ENCODE measurements around the gene ERP44. TPM values are rescaled to one million over a fixed set of nuclear protein-coding genes. Genes with fewer than 3 reads are reported as not detected.

The ERP44 gene
- polyA plus RNA-seq, 1 donor (not counting 4 experiments of a cell fraction or from before 2014, with no cell fraction given), result 17.6 TPM

- Histone ChIP-seq H3K79me2 (ENCODE audit: control insufficient read depth, insufficient read depth, low read length) (no peaks in the 10 kb centered on the region), H3K4me2 (ENCODE audit: control insufficient read depth, extremely low read depth, insufficient read depth, low read depth, low read length) (no peak overlapping the region), H3K9me1 (ENCODE audit: control insufficient read depth, extremely low read depth, insufficient read depth, low read length) (no peaks in the 10 kb centered on the region), H3K9ac (ENCODE audit: control insufficient read depth, extremely low read depth, insufficient read depth, low read length) (no peak overlapping the region), H2AFZ (ENCODE audit: control insufficient read depth, low read length) (no peak overlapping the region), H3K36me3 (ENCODE audit: control insufficient read depth in 2 of 2, extremely low read depth in 1 of 2, insufficient read depth in 2 of 2, low read length in 2 of 2) (peaks cover 13 to 14% of the 10 kb centered on the region in 2 experiments), H3K9me3 (ENCODE audit: control insufficient read depth, low read depth, low read length) (no peaks in the 10 kb centered on the region), H4K20me1 (ENCODE audit: control insufficient read depth, extremely low read depth, insufficient read depth, low read length) (no peaks in the 10 kb centered on the region), H3K4me3 (ENCODE audit: control insufficient read depth in 2 of 3, extremely low read depth in 1 of 3, insufficient read depth in 2 of 3, low read depth in 1 of 3, low read length in 3 of 3) (no peak overlapping the region), H3K27me3 (ENCODE audit: control insufficient read depth, extremely low read depth, insufficient read depth, low read length) (no peaks in the 10 kb centered on the region), H3K27ac (ENCODE audit: control insufficient read depth, insufficient read depth, low read length) (no peak overlapping the region), H3K4me1 (ENCODE audit: control insufficient read depth, extremely low read depth, insufficient read depth, low read length) (no peaks in the 10 kb centered on the region)
- FAIRE-seq (no peak), DNase-seq (ENCODE audit: low read depth, low spot score) (no peak)
- dilution Hi-C loops (cut with MboI; ENCODE audit: extremely low pct_ligation_motif_present, low sequenced_read_pairs), result no loop called here
- TF ChIP-seq CTCF (optimal IDR thresholded peaks at IDR 0.05 in 1 of 3, IDR thresholded peaks at IDR 0.05 in 1 of 3, conservative IDR thresholded peaks at IDR 0.05 in 1 of 3; ENCODE audit: extremely low read depth in 1 of 3, insufficient read depth in 2 of 3, low read length in 3 of 3), result no peak
- TF ChIP-seq EZH2 (IDR thresholded peaks at IDR 0.05; ENCODE audit: low read length), result no peak
These were observed 99.0 kb downstream of the ERP44 start for GRCh38 chr9:99999797-100000196.

GRCh38 chr9:99998866-99999265 lies 99.9 kb downstream of the ERP44 start:
- Histone ChIP-seq H2AFZ (ENCODE audit: control insufficient read depth, low read length) (no peak overlapping the region), H3K9me3 (ENCODE audit: control insufficient read depth, low read depth, low read length) (peaks cover 3% of the 10 kb centered on the region), H3K79me2 (ENCODE audit: control insufficient read depth, insufficient read depth, low read length) (no peaks in the 10 kb centered on the region), H3K27ac (ENCODE audit: control insufficient read depth, insufficient read depth, low read length) (no peak overlapping the region), H3K9ac (ENCODE audit: control insufficient read depth, extremely low read depth, insufficient read depth, low read length) (no peak overlapping the region), H3K27me3 (ENCODE audit: control insufficient read depth, extremely low read depth, insufficient read depth, low read length) (no peaks in the 10 kb centered on the region), H3K9me1 (ENCODE audit: control insufficient read depth, extremely low read depth, insufficient read depth, low read length) (no peaks in the 10 kb centered on the region), H3K4me3 (ENCODE audit: control insufficient read depth in 2 of 3, extremely low read depth in 1 of 3, insufficient read depth in 2 of 3, low read depth in 1 of 3, low read length in 3 of 3) (no peak overlapping the region), H3K4me1 (ENCODE audit: control insufficient read depth, extremely low read depth, insufficient read depth, low read length) (no peaks in the 10 kb centered on the region), H4K20me1 (ENCODE audit: control insufficient read depth, extremely low read depth, insufficient read depth, low read length) (no peaks in the 10 kb centered on the region), H3K4me2 (ENCODE audit: control insufficient read depth, extremely low read depth, insufficient read depth, low read depth, low read length) (no peak overlapping the region), H3K36me3 (ENCODE audit: control insufficient read depth in 2 of 2, extremely low read depth in 1 of 2, insufficient read depth in 2 of 2, low read length in 2 of 2) (peaks cover 6 to 8% of the 10 kb centered on the region in 2 experiments)
- no peak for FAIRE-seq
- dilution Hi-C loops (cut with MboI; ENCODE audit: extremely low pct_ligation_motif_present, low sequenced_read_pairs), result no loop called here
- TF ChIP-seq CTCF (optimal IDR thresholded peaks at IDR 0.05 in 1 of 3, IDR thresholded peaks at IDR 0.05 in 1 of 3, conservative IDR thresholded peaks at IDR 0.05 in 1 of 3; ENCODE audit: extremely low read depth in 1 of 3, insufficient read depth in 2 of 3, low read length in 3 of 3), result no peak
- no peak for DNase-seq (ENCODE audit: low read depth, low spot score)
